Esophagus squamous epithelium (tissue), 5 donors: Measurements from ENCODE around the gene CD47. TPM values are rescaled to one million over a fixed set of nuclear protein-coding genes. Genes with fewer than 3 reads are reported as not detected.

Experiments used
- DNase-seq: peaks from one replicate; lab custom pipeline; 2025; lab: John Stamatoyannopoulos, UW
- H3K27ac ChIP-seq, 4 donors: fragments of 200-600 bp; sonication (generic); one replicate each; pipeline ENCODE4 v1.5.1; 2016 to 2019; ENCODE audit warnings: mild to moderate bottlenecking in 1 of 4
- H3K27me3 ChIP-seq, 4 donors: fragments of 200-600 bp; sonication (generic); 1 replicate in 3 of 4; 2 replicates in 1 of 4; pipeline versions ENCODE4 v1.5.1 to v1.6.0; 2017 to 2021; ENCODE audit warnings: antibody characterized with exemption in 1 of 4
- H3K36me3 ChIP-seq, 3 donors: fragments of 200-600 bp; sonication (generic); one replicate each; pipeline ENCODE4 v1.5.1; 2016 to 2019
- H3K4me1 ChIP-seq, 3 donors: fragments of 200-600 bp; sonication (generic); one replicate each; pipeline ENCODE4 v1.5.1; 2017 to 2019
- H3K4me3 ChIP-seq, 4 donors: fragments of 200-600 bp; sonication (generic); 1 replicate in 3 of 4; 2 replicates in 1 of 4; pipeline ENCODE4 v1.5.1; 2016 to 2019; ENCODE audit warnings: mild to moderate bottlenecking in 2 of 4, moderate library complexity in 1 of 4
- H3K9me3 ChIP-seq, 3 donors: fragments of 200-600 bp; sonication (generic); one replicate each; pipeline ENCODE4 v1.5.1; 2016 to 2019
- CTCF ChIP-seq, 6 experiments: fragments of 450-650 bp in 4 of 6; fragments of 200-600 bp in 2 of 6; sonication (generic) in 2 of 6; IDR thresholded peaks; one replicate each; pipeline ENCODE4 v1.5.1; 2016 to 2019; ENCODE audit warnings: antibody characterized with exemption in 6 of 6, mild to moderate bottlenecking in 4 of 6, moderate library complexity in 4 of 6
- POLR2A ChIP-seq, 4 donors: fragments of 450-650 bp; IDR thresholded peaks; one replicate each; pipeline ENCODE4 v1.6.1; 2017; ENCODE audit warnings: antibody characterized with exemption in 4 of 4, mild to moderate bottlenecking in 4 of 4, moderate library complexity in 3 of 4
- WGBS, 2 donors: methylation state at CpG; one replicate each; pipeline ENCODE4 v1.1.5; 2018; 5-methylcytosine and 5-hydroxymethylcytosine counted together
- intact Hi-C: fragments of 100-400 bp; cut with DNase I; formaldehyde crosslinking; loops from one replicate; pipeline ENCODE4 v1.15.0; 2022
- total RNA-seq, 4 donors: library from RNA; depleted of rRNA; stranded (reverse); fragments of >200 nt; gene quantifications; one replicate each; pipeline ENCODE4 v1.1.0, GENCODE V29; 2016
- donor health status: DM: yes; HTN: yes; CAD: no.

The CD47 gene
- total RNA-seq, 4 donors from 2014 or later, result 79.0 to 177 (median 115) TPM

GRCh38 chr3:107995823-107996222 is 95.0 kb downstream of the CD47 start:
- intact Hi-C loops, result no loop called here
- TF ChIP-seq CTCF (IDR thresholded peaks at IDR 0.05) (no peak), POLR2A (IDR thresholded peaks at IDR 0.05) (no peak)
- no peaks in the 10 kb centered on the region for H3K27me3 ChIP-seq
- DNase-seq, result no peak
- 71 to 85% methylated on average over 4 of the region's 4 CpGs for WGBS, 2 donors
- H3K9me3 ChIP-seq, result no peaks in the 10 kb centered on the region
- H3K36me3 ChIP-seq, result no peaks in the 10 kb centered on the region
- H3K27ac ChIP-seq, result no peak overlapping the region
- peaks cover 17 to 56% (median 26%) of the 10 kb centered on the region in 3 donors for H3K4me1 ChIP-seq
- no peak overlapping the region for H3K4me3 ChIP-seq

- peak overlapping the region in 1 of 4 donors; percentile 84 for H3K27ac ChIP-seq
- peaks cover 15 to 58% (median 21%) of the 10 kb centered on the region in 3 donors for H3K4me1 ChIP-seq
- TF ChIP-seq POLR2A (IDR thresholded peaks at IDR 0.05) (no peak), CTCF (IDR thresholded peaks at IDR 0.05) (no peak)
- no peaks in the 10 kb centered on the region for H3K27me3 ChIP-seq
- H3K36me3 ChIP-seq, result no peaks in the 10 kb centered on the region
- H3K9me3 ChIP-seq, result no peaks in the 10 kb centered on the region
- intact Hi-C loops, result no loop called here
- 55 to 70% methylated on average over 4 of the region's 4 CpGs for WGBS, 2 donors
- no peak overlapping the region for H3K4me3 ChIP-seq
- DNase-seq, result no peak
Measured at GRCh38 chr3:107994956-107995715, 95.7 kb downstream of the CD47 start.

DNA sequence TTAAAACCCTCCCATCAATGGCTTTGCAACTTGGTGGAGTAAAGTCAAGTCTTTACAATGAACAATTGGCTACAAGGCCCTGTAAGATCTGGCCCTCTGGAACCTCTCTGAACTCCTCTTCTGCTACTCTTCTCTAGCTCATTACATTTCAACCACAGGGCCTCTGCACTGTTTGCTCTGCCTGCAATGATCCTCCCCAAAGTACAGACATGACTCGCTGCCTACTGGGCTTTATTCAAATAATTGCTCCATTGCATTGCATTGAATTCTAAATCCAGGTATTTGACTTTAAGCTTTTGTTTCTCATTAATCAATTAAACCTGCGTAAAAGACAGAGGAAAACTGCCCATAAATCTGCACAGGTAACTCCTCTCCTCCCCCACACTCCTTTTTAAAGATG is 96.7 kb downstream of the CD47 start:
- Histone ChIP-seq H3K4me1 (peaks cover 17 to 63% (median 24%) of the 10 kb centered on the region in 3 donors), H3K27ac (peak overlapping the region; percentile 11 to 84 (median 72)), H3K27me3 (no peaks in the 10 kb centered on the region), H3K36me3 (no peaks in the 10 kb centered on the region), H3K9me3 (no peaks in the 10 kb centered on the region), H3K4me3 (no peak overlapping the region)
- DNase-seq, result no peak
- TF ChIP-seq POLR2A (IDR thresholded peaks at IDR 0.05) (no peak), CTCF (IDR thresholded peaks at IDR 0.05) (no peak)
- 25 to 61% methylated on average over 2 of the region's 2 CpGs for WGBS, 2 donors
- intact Hi-C loops, result no loop called here

GRCh38 chr3:107993771-107994170 is 97.1 kb downstream of the CD47 start:
- 44 to 55% methylated on average over 1 of the region's 1 CpG for WGBS, 2 donors
- no peak overlapping the region for H3K4me3 ChIP-seq
- H3K36me3 ChIP-seq, result no peaks in the 10 kb centered on the region
- peaks cover 21 to 63% (median 28%) of the 10 kb centered on the region in 3 donors for H3K4me1 ChIP-seq
- no peak for DNase-seq
- no peaks in the 10 kb centered on the region for H3K27me3 ChIP-seq
- no peaks in the 10 kb centered on the region for H3K9me3 ChIP-seq
- intact Hi-C loops, result no loop called here
- peak overlapping the region; percentile 11 to 84 (median 72) for H3K27ac ChIP-seq
- TF ChIP-seq POLR2A (IDR thresholded peaks at IDR 0.05) (no peak), CTCF (IDR thresholded peaks at IDR 0.05) (no peak)

Other genes with a start within 250 kb of the CD47 start
- gene IFT57, start 131.4 kb upstream of the CD47 start, total RNA-seq, result 10 to 100 TPM; 21.0 to 35.7 (median 23.9) TPM
- gene HHLA2, start 205.5 kb upstream of the CD47 start, total RNA-seq, result not detected